Psoas muscle (tissue), 8 donors: ENCODE data around the gene SERTAD3. TPM values are rescaled to one million over a fixed set of nuclear protein-coding genes. Genes with fewer than 3 reads are reported as not detected.

Experiments used
- ATAC-seq, 4 donors: fragments of 200-7000 bp; cut with Tn5 transposase; one replicate each; pipeline ENCODE4 v1.9.1; 2020; ENCODE audit warnings: moderate library complexity in 3 of 4, mild to moderate bottlenecking in 2 of 4
- DNase-seq, 2 donors: peaks; one replicate each; pipeline ENCODE4 v3.0.0-alpha.2; 2020
- H3K27ac ChIP-seq: fragments of 200-600 bp; one replicate; pipeline ENCODE4 v1.8.0; 2022
- H3K27me3 ChIP-seq, 3 donors: fragments of 200-600 bp in 1 of 3; one replicate each; pipeline versions ENCODE4 v1.6.1 to v1.8.0; 2013 to 2022; ENCODE audit warnings: low read length in 2 of 3, mild to moderate bottlenecking in 2 of 3, moderate library complexity in 1 of 3; ENCODE audit not compliant: insufficient read depth in 3 of 3
- H3K36me3 ChIP-seq, 2 donors: fragments of 200-600 bp in 1 of 2; one replicate each; pipeline versions ENCODE4 v1.6.1 to v1.8.0; 2013 to 2022; ENCODE audit warnings: low read depth in 1 of 2, mild to moderate bottlenecking in 1 of 2, moderate library complexity in 1 of 2; ENCODE audit not compliant: insufficient read depth in 1 of 2
- H3K4me1 ChIP-seq: fragments of 200-600 bp; one replicate; pipeline ENCODE4 v1.8.0; 2022
- H3K4me3 ChIP-seq: fragments of 200-600 bp; one replicate; pipeline ENCODE4 v1.8.0; 2022; ENCODE audit warnings: mild to moderate bottlenecking
- H3K9me3 ChIP-seq: fragments of 200-600 bp; one replicate; pipeline ENCODE4 v1.8.0; 2022
- CTCF ChIP-seq: fragments of 200-600 bp; IDR thresholded peaks from one replicate; pipeline ENCODE4 v1.8.0; 2022; ENCODE audit warnings: antibody characterized with exemption
- WGBS, 3 donors: extraction: QIAGEN DNeasy Blood & Tissue Kit; methylation state at CpG; one replicate each; pipeline versions ENCODE4 v1.1.6 to v1.1.7; 2013; 5-methylcytosine and 5-hydroxymethylcytosine counted together
- intact Hi-C, 2 donors: fragments of 100-400 bp; cut with DNase I; formaldehyde crosslinking; loops; one replicate each; pipeline versions ENCODE4 v1.11.0 to v1.14.2; 2022
- polyA plus RNA-seq, 3 donors: library from polyadenylated mRNA; stranded (reverse); fragments of 200-250 nt; gene quantifications; one replicate each; pipeline ENCODE4 v1.2.3, GENCODE V29; 2013
- total RNA-seq, 4 donors: library from RNA; stranded (reverse); fragmentation: NEBNext Ultra II Directional in 2 of 4; extraction: Animal tissue kit (Norgen Biotek cat#: 25700) in 2 of 4; gene quantifications; one replicate each; pipeline versions ENCODE4 v1.2.1 to v1.2.4, GENCODE V29; 2021 to 2023
- donor health status: healthy with polysubstance abuse.
- donor health status: DM: no; HTN: no; CAD: no; lungs with moderate emphysema.
- donor health status: Bipolar disorder and iron deficiency.
- donor health status: healthy.
- donor health status: DM: yes; HTN: yes; CAD: no.
- donor health status: DM: no; HTN: no; CAD: no.
- donor health status: DM: no; HTN: no; CAD: no.
- donor health status: DM: yes; HTN: yes; CAD: no.

The SERTAD3 gene
- total and polyA plus RNA-seq, 7 donors: 12.7 to 30.0 (median 23.2) TPM

DNA sequence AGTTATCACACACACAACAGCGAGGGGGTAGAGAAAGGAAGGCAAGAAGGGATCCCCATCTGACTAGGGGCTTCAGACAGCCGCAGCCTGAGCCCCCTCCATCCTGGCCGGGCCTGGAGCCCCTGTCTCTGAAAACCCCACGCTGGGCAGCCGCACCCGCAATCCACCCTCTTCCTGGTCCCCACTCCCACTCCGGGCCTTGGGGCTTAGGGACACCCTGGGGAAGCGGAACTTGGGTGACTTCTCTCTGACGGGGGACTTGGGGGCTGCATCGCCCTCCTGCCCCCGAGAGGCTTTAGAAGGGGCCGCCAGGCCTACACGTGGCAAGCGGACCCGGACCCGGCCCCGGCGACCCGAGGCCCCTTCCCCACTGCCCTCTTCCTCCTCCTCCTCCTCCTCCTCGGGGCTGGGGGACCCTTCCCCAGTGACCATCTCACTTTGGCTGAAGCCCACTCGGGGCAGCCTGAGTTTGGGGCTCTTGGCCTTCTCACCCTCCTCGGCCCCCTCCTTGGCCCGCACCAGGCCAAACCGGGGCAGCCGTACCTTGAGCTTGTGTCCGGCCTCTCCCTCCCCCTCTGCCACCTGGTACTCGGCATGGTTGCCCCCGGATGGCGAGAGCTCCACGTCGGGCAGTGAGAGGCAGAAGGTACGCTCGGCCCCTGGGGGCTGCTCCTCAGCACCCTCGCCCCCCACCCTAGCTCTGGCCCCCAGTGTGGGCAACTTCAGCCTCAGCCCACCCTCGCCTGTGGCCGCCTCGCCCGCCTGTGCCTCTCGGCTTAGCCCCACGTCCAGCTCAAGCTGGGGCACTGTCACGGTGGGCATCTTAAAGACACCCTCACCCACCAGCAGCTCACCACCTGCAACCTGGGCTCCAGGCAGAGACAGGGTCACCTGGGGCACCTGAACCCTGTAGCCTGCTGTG lies 50.0 kb downstream of the SERTAD3 start:
- no peak for DNase-seq
- H3K4me1 ChIP-seq: no peaks in the 10 kb centered on the region
- no peaks in the 10 kb centered on the region for H3K9me3 ChIP-seq
- intact Hi-C loops: no loop called here
- 83 to 89% (median 86%) methylated on average over 40 to 41 of the region's 41 CpGs for WGBS, 3 donors
- no peak for TF ChIP-seq CTCF
- H3K36me3 ChIP-seq: no peaks in the 10 kb centered on the region
- no peaks in the 10 kb centered on the region for H3K27me3 ChIP-seq
- no peak for ATAC-seq
- no peak overlapping the region for H3K4me3 ChIP-seq
- H3K27ac ChIP-seq: no peak overlapping the region

- peak; percentile 55 to 85 (median 76) for ATAC-seq
- Histone ChIP-seq H3K4me1 (no peaks in the 10 kb centered on the region), H3K9me3 (no peaks in the 10 kb centered on the region), H3K36me3 (no peaks in the 10 kb centered on the region), H3K27me3 (no peaks in the 10 kb centered on the region), H3K27ac (no peak overlapping the region), H3K4me3 (no peak overlapping the region)
- intact Hi-C loops: no loop called here
- TF ChIP-seq CTCF: peak; percentile 20
- 33 to 34% (median 34%) methylated on average over 9 of the region's 9 CpGs for WGBS, 3 donors
- DNase-seq: no peak
Measured at GRCh38 chr19:40392894-40393517, 51.1 kb downstream of the SERTAD3 start.

- intact Hi-C loops: no loop called here
- Histone ChIP-seq H3K27me3 (no peaks in the 10 kb centered on the region), H3K4me1 (no peaks in the 10 kb centered on the region), H3K36me3 (no peaks in the 10 kb centered on the region), H3K9me3 (no peaks in the 10 kb centered on the region), H3K27ac (no peak overlapping the region), H3K4me3 (no peak overlapping the region)
- ATAC-seq: no peak
- TF ChIP-seq CTCF: no peak
- no peak for DNase-seq
- WGBS, 3 donors: 68 to 73% (median 68%) methylated on average over 8 of the region's 8 CpGs
Measured at GRCh38 chr19:40392123-40392522, 52.0 kb downstream of the SERTAD3 start.

Other genes with a start within 250 kb of the SERTAD3 start
- not detected for gene TTC9B, start 226.0 kb downstream of the SERTAD3 start, total RNA-seq
- gene TTC9B, start 226.0 kb downstream of the SERTAD3 start, polyA plus RNA-seq: under 1 TPM in 1 of 3 donors, not detected in 2; 0.06 TPM
- not detected for gene CCNP, start 217.6 kb downstream of the SERTAD3 start, total RNA-seq
- under 1 TPM in 1 of 3 donors, not detected in 2; 0.04 TPM for gene CCNP, start 217.6 kb downstream of the SERTAD3 start, polyA plus RNA-seq
- 100 to 1,000 TPM; 135 to 194 (median 173) TPM for gene AKT2, start 159.0 kb downstream of the SERTAD3 start, total RNA-seq
- gene AKT2, start 159.0 kb downstream of the SERTAD3 start, polyA plus RNA-seq: 100 to 1,000 TPM in 1 of 3 donors, 10 to 100 TPM in 2; 81.8 to 139 (median 98.0) TPM
- 100 to 1,000 TPM; 220 to 299 (median 285) TPM for gene C19orf47, start 95.9 kb downstream of the SERTAD3 start, total RNA-seq
- gene C19orf47, start 95.9 kb downstream of the SERTAD3 start, polyA plus RNA-seq: 100 to 1,000 TPM; 368 to 436 (median 429) TPM
- gene PLD3, start 95.6 kb downstream of the SERTAD3 start, total RNA-seq: 100 to 1,000 TPM in 1 of 4 donors, 10 to 100 TPM in 3; 77.8 to 116 (median 85.0) TPM
- gene PLD3, start 95.6 kb downstream of the SERTAD3 start, polyA plus RNA-seq: 10 to 100 TPM; 60.2 to 87.3 (median 64.9) TPM
- gene HIPK4, start 54.2 kb downstream of the SERTAD3 start, total RNA-seq: under 1 TPM in 2 of 4 donors, not detected in 2; 0.08 to 0.11 TPM
- under 1 TPM in 1 of 3 donors, not detected in 2; 0.03 TPM for gene HIPK4, start 54.2 kb downstream of the SERTAD3 start, polyA plus RNA-seq
- gene PRX, start 31.0 kb downstream of the SERTAD3 start, total RNA-seq: 1 to 10 TPM; 1.4 to 3.3 (median 2.8) TPM
- 1 to 10 TPM; 1.9 to 2.1 (median 2.1) TPM for gene PRX, start 31.0 kb downstream of the SERTAD3 start, polyA plus RNA-seq
- 10 to 100 TPM; 10.5 to 24.0 (median 20.2) TPM for gene SERTAD1, start 18.3 kb downstream of the SERTAD3 start, total RNA-seq
- 10 to 100 TPM; 10.7 to 88.7 (median 17.3) TPM for gene SERTAD1, start 18.3 kb downstream of the SERTAD3 start, polyA plus RNA-seq
- 100 to 1,000 TPM in 2 of 4 donors, 10 to 100 TPM in 2; 74.1 to 189 (median 114) TPM for gene BLVRB, start 21.4 kb upstream of the SERTAD3 start, total RNA-seq
- 100 to 1,000 TPM; 167 to 204 (median 172) TPM for gene BLVRB, start 21.4 kb upstream of the SERTAD3 start, polyA plus RNA-seq
- 1 to 10 TPM; 1.8 to 4.7 (median 2.8) TPM for gene SPTBN4, start 22.7 kb upstream of the SERTAD3 start, total RNA-seq
- gene SPTBN4, start 22.7 kb upstream of the SERTAD3 start, polyA plus RNA-seq: 1 to 10 TPM in 2 of 3 donors, under 1 TPM in 1; 0.66 to 2.9 (median 2.8) TPM
- gene SHKBP1, start 132.5 kb upstream of the SERTAD3 start, total RNA-seq: 10 to 100 TPM; 12.4 to 17.4 (median 16.1) TPM
- 10 to 100 TPM; 14.0 to 21.7 (median 20.3) TPM for gene SHKBP1, start 132.5 kb upstream of the SERTAD3 start, polyA plus RNA-seq
- 10 to 100 TPM; 24.1 to 55.8 (median 44.0) TPM for gene LTBP4, start 157.0 kb upstream of the SERTAD3 start, total RNA-seq
- 10 to 100 TPM; 16.0 to 23.8 (median 20.6) TPM for gene LTBP4, start 157.0 kb upstream of the SERTAD3 start, polyA plus RNA-seq
- gene NUMBL, start 246.3 kb upstream of the SERTAD3 start, total RNA-seq: 10 to 100 TPM; 12.0 to 13.3 (median 12.9) TPM
- gene NUMBL, start 246.3 kb upstream of the SERTAD3 start, polyA plus RNA-seq: 1 to 10 TPM; 3.3 to 5.5 (median 4.1) TPM